ENCODE results near the gene DTL. TPM values are rescaled to one million over a fixed set of nuclear protein-coding genes. Genes with fewer than 3 reads are reported as not detected.

DTL gene
- total RNA-seq, 1 donor from 2014 or later, result 6.3 TPM

- peaks cover 21% of the 10 kb centered on the region for H3K79me2 ChIP-seq (ENCODE audit: insufficient read depth, low read length)
- peaks cover 7% of the 10 kb centered on the region for H3K9me3 Mint-ChIP-seq (ENCODE audit: unreplicated experiment)
- no peak overlapping the region for H3K27ac ChIP-seq (ENCODE audit: low read depth, low read length)
- FAIRE-seq (no peak), DNase-seq (ENCODE audit: low read depth) (no peak)
- no peaks in the 10 kb centered on the region for H3K9me3 ChIP-seq (ENCODE audit: insufficient read depth, low read depth, low read length)
- no peak overlapping the region for H3K4me3 Mint-ChIP-seq (ENCODE audit: unreplicated experiment)
- H4K20me1 ChIP-seq (ENCODE audit: insufficient read depth, low read length), result peaks cover 4% of the 10 kb centered on the region
- no peak overlapping the region for H3K9ac ChIP-seq (ENCODE audit: low read length)
- no peak overlapping the region for H2AFZ ChIP-seq (ENCODE audit: low read depth, low read length)
- no peak overlapping the region for H3K27ac Mint-ChIP-seq (ENCODE audit: unreplicated experiment)
- H3K36me3 ChIP-seq (ENCODE audit: insufficient read depth, low read length), result no peaks in the 10 kb centered on the region
- H3K4me1 Mint-ChIP-seq (ENCODE audit: low read depth, unreplicated experiment), result no peaks in the 10 kb centered on the region
- no peaks in the 10 kb centered on the region for H3K27me3 ChIP-seq (ENCODE audit: insufficient read depth, low read length)
- peaks cover 5% of the 10 kb centered on the region for H3K36me3 Mint-ChIP-seq (ENCODE audit: low read depth, unreplicated experiment)
- H3K4me1 ChIP-seq (ENCODE audit: insufficient read depth, low read length), result no peaks in the 10 kb centered on the region
- no peaks in the 10 kb centered on the region for H3K27me3 Mint-ChIP-seq (ENCODE audit: low read depth, unreplicated experiment)
- no peak overlapping the region for H3K4me2 ChIP-seq (ENCODE audit: low read length)
- no peak overlapping the region for H3K4me3 ChIP-seq (ENCODE audit: insufficient read depth, low read depth, low read length)
- TF ChIP-seq EZH2 (IDR thresholded peaks at IDR 0.05; ENCODE audit: insufficient read depth, low read length) (no peak), CTCF (IDR thresholded peaks at IDR 0.05; ENCODE audit: insufficient read depth, low read depth, low read length) (no peak)
Observed at GRCh38 chr1:212098771-212099170, 63.2 kb downstream of the DTL start.

- Mint-ChIP-seq H3K36me3 (ENCODE audit: low read depth, unreplicated experiment) (peaks cover 4% of the 10 kb centered on the region), H3K4me3 (ENCODE audit: unreplicated experiment) (no peak overlapping the region), H3K27ac (ENCODE audit: unreplicated experiment) (no peak overlapping the region), H3K9me3 (ENCODE audit: unreplicated experiment) (peaks cover 6% of the 10 kb centered on the region), H3K4me1 (ENCODE audit: low read depth, unreplicated experiment) (no peaks in the 10 kb centered on the region), H3K27me3 (ENCODE audit: low read depth, unreplicated experiment) (no peaks in the 10 kb centered on the region)
- Histone ChIP-seq H3K36me3 (ENCODE audit: insufficient read depth, low read length) (peaks cover 3% of the 10 kb centered on the region), H3K9ac (ENCODE audit: low read length) (no peak overlapping the region), H2AFZ (ENCODE audit: low read depth, low read length) (no peak overlapping the region), H4K20me1 (ENCODE audit: insufficient read depth, low read length) (peaks cover 4% of the 10 kb centered on the region), H3K4me1 (ENCODE audit: insufficient read depth, low read length) (no peaks in the 10 kb centered on the region), H3K4me3 (ENCODE audit: insufficient read depth, low read depth, low read length) (no peak overlapping the region), H3K4me2 (ENCODE audit: low read length) (no peak overlapping the region), H3K79me2 (ENCODE audit: insufficient read depth, low read length) (peaks cover 16% of the 10 kb centered on the region), H3K27me3 (ENCODE audit: insufficient read depth, low read length) (no peaks in the 10 kb centered on the region), H3K27ac (ENCODE audit: low read depth, low read length) (no peak overlapping the region), H3K9me3 (ENCODE audit: insufficient read depth, low read depth, low read length) (no peaks in the 10 kb centered on the region)
- TF ChIP-seq EZH2 (IDR thresholded peaks at IDR 0.05; ENCODE audit: insufficient read depth, low read length), result no peak
- TF ChIP-seq CTCF (IDR thresholded peaks at IDR 0.05; ENCODE audit: insufficient read depth, low read depth, low read length), result no peak
- DNase-seq (ENCODE audit: low read depth) (no peak), FAIRE-seq (no peak)
Observed at GRCh38 chr1:212101251-212101650, 65.7 kb downstream of the DTL start.

- H3K27ac Mint-ChIP-seq (ENCODE audit: unreplicated experiment), result no peak overlapping the region
- no peak overlapping the region for H3K27ac ChIP-seq (ENCODE audit: low read depth, low read length)
- no peak overlapping the region for H3K4me3 ChIP-seq (ENCODE audit: insufficient read depth, low read depth, low read length)
- H3K9ac ChIP-seq (ENCODE audit: low read length), result no peak overlapping the region
- no peak for TF ChIP-seq CTCF (IDR thresholded peaks at IDR 0.05; ENCODE audit: insufficient read depth, low read depth, low read length)
- TF ChIP-seq EZH2 (IDR thresholded peaks at IDR 0.05; ENCODE audit: insufficient read depth, low read length), result no peak
- no peaks in the 10 kb centered on the region for H3K9me3 ChIP-seq (ENCODE audit: insufficient read depth, low read depth, low read length)
- H3K36me3 ChIP-seq (ENCODE audit: insufficient read depth, low read length), result peaks cover 3% of the 10 kb centered on the region
- no peak overlapping the region for H3K4me3 Mint-ChIP-seq (ENCODE audit: unreplicated experiment)
- H3K36me3 Mint-ChIP-seq (ENCODE audit: low read depth, unreplicated experiment), result peaks cover 4% of the 10 kb centered on the region
- FAIRE-seq, result no peak
- H3K79me2 ChIP-seq (ENCODE audit: insufficient read depth, low read length), result peaks cover 16% of the 10 kb centered on the region
- H3K27me3 Mint-ChIP-seq (ENCODE audit: low read depth, unreplicated experiment), result no peaks in the 10 kb centered on the region
- H3K4me2 ChIP-seq (ENCODE audit: low read length), result no peak overlapping the region
- H3K27me3 ChIP-seq (ENCODE audit: insufficient read depth, low read length), result no peaks in the 10 kb centered on the region
- peaks cover 4% of the 10 kb centered on the region for H4K20me1 ChIP-seq (ENCODE audit: insufficient read depth, low read length)
- no peak for DNase-seq (ENCODE audit: low read depth)
- H3K9me3 Mint-ChIP-seq (ENCODE audit: unreplicated experiment), result peaks cover 6% of the 10 kb centered on the region
- H3K4me1 Mint-ChIP-seq (ENCODE audit: low read depth, unreplicated experiment), result no peaks in the 10 kb centered on the region
- no peak overlapping the region for H2AFZ ChIP-seq (ENCODE audit: low read depth, low read length)
- no peaks in the 10 kb centered on the region for H3K4me1 ChIP-seq (ENCODE audit: insufficient read depth, low read length)
Observed at GRCh38 chr1:212101735-212102134, 66.2 kb downstream of the DTL start.

Measured in astrocyte (in vitro differentiated cells and primary cell).